PFSK-1 (cell line): ENCODE results near the gene SLC44A1.

ENCODE experiments used
- FOXP2 ChIP-seq: optimal IDR thresholded peaks from 2 replicates; pipeline ENCODE3; 2011; ENCODE audit warnings: borderline replicate concordance, control low read depth, inconsistent platforms; ENCODE audit not compliant: insufficient read depth; ENCODE audit errors: extremely low read length, extremely low read depth
- POLR2AphosphoS5 ChIP-seq: IDR thresholded peaks from 2 replicates; pipeline ENCODE4 v1.6.1; 2012; ENCODE audit warnings: low read depth, mild to moderate bottlenecking, control low read depth, low read length, moderate library complexity
- REST ChIP-seq, 2 experiments: IDR thresholded peaks; 2 replicates each; pipeline versions ENCODE4 v1.6.1 to v1.8.0; 2011 to 2012; ENCODE audit warnings: low read depth in 2 of 2, low read length in 2 of 2, control low read depth in 1 of 2, inconsistent platforms in 1 of 2, mild to moderate bottlenecking in 1 of 2, moderate library complexity in 1 of 2; ENCODE audit not compliant: insufficient read depth in 1 of 2
- SIN3A ChIP-seq: IDR thresholded peaks from 2 replicates; pipeline ENCODE4 v1.6.1; 2012; ENCODE audit warnings: mild to moderate bottlenecking, low read length, moderate library complexity, borderline replicate concordance; ENCODE audit not compliant: insufficient read depth
- TAF1 ChIP-seq: IDR thresholded peaks from 2 replicates; pipeline ENCODE4 v1.6.1; 2012; ENCODE audit warnings: low read length, control low read depth, borderline replicate concordance; ENCODE audit not compliant: insufficient read depth

SLC44A1 gene

GRCh38 chr9:105439428-105439827, 195.0 kb downstream of the SLC44A1 start:
- TF ChIP-seq SIN3A (no peak), POLR2AphosphoS5 (no peak), REST (IDR thresholded peaks at IDR 0.05; ENCODE audit: insufficient read depth in 1 of 2, low read depth in 2 of 2, low read length in 2 of 2) (no peak), FOXP2 (no peak), TAF1 (no peak)

- no peak for TF ChIP-seq FOXP2
- TF ChIP-seq POLR2AphosphoS5, result no peak
- no peak for TF ChIP-seq TAF1
- no peak for TF ChIP-seq SIN3A
- no peak for TF ChIP-seq REST (IDR thresholded peaks at IDR 0.05; ENCODE audit: insufficient read depth in 1 of 2, low read depth in 2 of 2, low read length in 2 of 2)
Measured at GRCh38 chr9:105441616-105442160, 197.2 kb downstream of the SLC44A1 start.

- TF ChIP-seq FOXP2 (no peak), REST (IDR thresholded peaks at IDR 0.05; ENCODE audit: insufficient read depth in 1 of 2, low read depth in 2 of 2, low read length in 2 of 2) (no peak), TAF1 (no peak), POLR2AphosphoS5 (no peak), SIN3A (no peak)
Measured at GRCh38 chr9:105443121-105443520, 198.7 kb downstream of the SLC44A1 start.

DNA sequence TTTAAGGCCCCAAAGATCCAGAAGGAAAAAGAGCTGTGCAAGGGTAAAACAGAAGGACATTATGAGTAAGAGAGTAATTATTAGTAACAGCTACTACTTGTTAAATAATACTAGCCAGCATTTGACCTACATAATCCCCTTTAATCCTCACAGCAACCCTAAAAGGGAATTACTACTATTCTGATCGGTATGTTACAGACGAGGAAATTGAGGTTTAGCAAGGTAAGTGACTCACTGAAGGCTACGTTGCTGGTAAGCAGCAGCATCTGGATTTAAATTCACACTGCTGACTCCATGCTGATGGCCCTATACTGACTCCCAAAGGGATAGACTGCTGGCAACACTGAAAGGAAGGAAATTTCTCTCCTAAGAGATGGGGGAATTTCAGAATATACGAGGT, 199.7 kb downstream of the SLC44A1 start:
- no peak for TF ChIP-seq REST (IDR thresholded peaks at IDR 0.05; ENCODE audit: insufficient read depth in 1 of 2, low read depth in 2 of 2, low read length in 2 of 2)
- TF ChIP-seq SIN3A, result no peak
- no peak for TF ChIP-seq POLR2AphosphoS5
- no peak for TF ChIP-seq FOXP2
- no peak for TF ChIP-seq TAF1
